ENCODE data around the gene TREX2.

TREX2 gene

GRCh38 chrX:153445856-153446635 lies at the start of gene TREX2:
Gene TREX2, minus strand, starts transcription at chrX:153446056. Its CDS starts 626 bp downstream, at chrX:153445430.
- no peak for DNase-seq

- DNase-seq: no peak
These were observed 49.5 kb upstream of the TREX2 start for GRCh38 chrX:153495362-153495751.

GRCh38 chrX:153494541-153495361 lies 48.9 kb upstream of the TREX2 start, which contains the start of gene BGN:
Gene BGN, plus strand, starts transcription at chrX:153494980. Its CDS starts 9,652 bp downstream, at chrX:153504632.
- DNase-seq: peak; percentile 82

GRCh38 chrX:153494061-153494460 lies 48.2 kb upstream of the TREX2 start:
- DNase-seq: no peak

- DNase-seq: no peak
These were observed 47.2 kb upstream of the TREX2 start for GRCh38 chrX:153493085-153493484.

- no peak for DNase-seq
These were observed 46.7 kb upstream of the TREX2 start for GRCh38 chrX:153492543-153492942.

- DNase-seq: no peak
These were observed 46.1 kb upstream of the TREX2 start for GRCh38 chrX:153491918-153492317.

- no peak for DNase-seq
These were observed 45.6 kb upstream of the TREX2 start for GRCh38 chrX:153491351-153491914.

- no peak for DNase-seq
These were observed 44.5 kb upstream of the TREX2 start for GRCh38 chrX:153490217-153490930.

- DNase-seq: peak; percentile 67
These were observed 42.5 kb upstream of the TREX2 start for GRCh38 chrX:153488231-153488914.

- no peak for DNase-seq
These were observed 41.8 kb upstream of the TREX2 start for GRCh38 chrX:153487590-153488071.

- DNase-seq: no peak
These were observed 40.3 kb upstream of the TREX2 start for GRCh38 chrX:153486171-153486570.

GRCh38 chrX:153485396-153486080 lies 39.7 kb upstream of the TREX2 start:
- DNase-seq: no peak

- no peak for DNase-seq
These were observed 36.6 kb upstream of the TREX2 start for GRCh38 chrX:153482376-153483015.

GRCh38 chrX:153481043-153481442 lies 35.2 kb upstream of the TREX2 start:
- DNase-seq: no peak

- DNase-seq: no peak
These were observed 32.9 kb upstream of the TREX2 start for GRCh38 chrX:153478746-153479145.

- no peak for DNase-seq
These were observed 32.0 kb upstream of the TREX2 start for GRCh38 chrX:153477901-153478300.

- DNase-seq: no peak
These were observed 31.6 kb upstream of the TREX2 start for GRCh38 chrX:153477364-153477857.

- no peak for DNase-seq
These were observed 31.0 kb upstream of the TREX2 start for GRCh38 chrX:153476666-153477363.

GRCh38 chrX:153475751-153476281 lies 30.0 kb upstream of the TREX2 start:
- DNase-seq: no peak

Data from islet precursor cell (in vitro differentiated cells).